Breast epithelium (tissue), 4 donors: ENCODE results near the gene MCAM. TPM values are rescaled to one million over a fixed set of nuclear protein-coding genes. Genes with fewer than 3 reads are reported as not detected.

Source experiments
- DNase-seq, 2 donors: peaks; one replicate each; pipeline ENCODE4 v3.0.0-alpha.2; 2019; ENCODE audit warnings: low spot score in 2 of 2
- H3K27ac ChIP-seq, 2 donors: fragments of 200-600 bp; sonication (generic) in 1 of 2; one replicate each; pipeline ENCODE4 v1.5.1; 2016 to 2019; ENCODE audit warnings: mild to moderate bottlenecking in 1 of 2
- H3K27me3 ChIP-seq, 2 donors: fragments of 200-600 bp; sonication (generic) in 1 of 2; one replicate each; pipeline versions ENCODE4 v1.5.1 to v1.6.0; 2017 to 2019; ENCODE audit warnings: control low read depth in 1 of 2, mild to moderate bottlenecking in 1 of 2
- H3K36me3 ChIP-seq: fragments of 200-600 bp; one replicate; pipeline ENCODE4 v1.5.1; 2019
- H3K4me1 ChIP-seq, 2 donors: fragments of 200-600 bp; sonication (generic); one replicate each; pipeline ENCODE4 v1.5.1; 2016 to 2019; ENCODE audit warnings: control low read depth in 1 of 2
- H3K4me3 ChIP-seq, 3 donors: fragments of 200-600 bp; sonication (generic); 1 replicate in 2 of 3; 2 replicates in 1 of 3; pipeline ENCODE4 v1.5.1; 2016 to 2019; ENCODE audit warnings: mild to moderate bottlenecking in 3 of 3, moderate library complexity in 2 of 3
- H3K9me3 ChIP-seq, 2 donors: fragments of 200-600 bp; sonication (generic) in 1 of 2; one replicate each; pipeline ENCODE4 v1.5.1; 2016 to 2019; ENCODE audit warnings: control low read depth in 1 of 2
- POLR2A ChIP-seq: fragments of 450-650 bp; IDR thresholded peaks from one replicate; pipeline ENCODE4 v1.6.1; 2016; ENCODE audit warnings: antibody characterized with exemption, mild to moderate bottlenecking, moderate library complexity
- POLR2AphosphoS5 ChIP-seq, 3 donors: sonication (generic); formaldehyde crosslinking; IDR thresholded peaks; one replicate each; pipeline ENCODE4 v1.6.1; 2017; ENCODE audit warnings: antibody characterized with exemption in 3 of 3
- intact Hi-C: fragments of 100-400 bp; cut with DNase I; formaldehyde crosslinking; loops from one replicate; pipeline ENCODE4 v1.15.1; 2023; ENCODE audit warnings: low total_unique reads
- total RNA-seq, 3 donors: library from RNA; depleted of rRNA; stranded (reverse); fragments of >200 nt; gene quantifications; one replicate each; pipeline ENCODE4 v1.1.0, GENCODE V29; 2016
- TF ChIP-seq, protein P1 (sequence below), 3 donors: fragments of 450-650 bp; IDR thresholded peaks; one replicate each; pipeline ENCODE4 v1.5.1; 2016 to 2017; ENCODE audit warnings: antibody characterized with exemption in 3 of 3, mild to moderate bottlenecking in 3 of 3, moderate library complexity in 3 of 3

MCAM gene
- total RNA-seq, 3 donors from 2014 or later: 170 to 1,725 (median 408) TPM

GRCh38 chr11:119306373-119306890, 10.5 kb downstream of the MCAM start:
- H3K27ac ChIP-seq: peak overlapping the region; percentile 55 to 77
- no peaks in the 10 kb centered on the region for H3K36me3 ChIP-seq
- no peaks in the 10 kb centered on the region for H3K4me1 ChIP-seq
- H3K4me3 ChIP-seq: no peak overlapping the region
- TF ChIP-seq POLR2AphosphoS5 (IDR thresholded peaks at IDR 0.05): peak in 1 of 3 donors; percentile 35
- TF ChIP-seq POLR2A: no peak
- TF ChIP-seq, protein P1, sequence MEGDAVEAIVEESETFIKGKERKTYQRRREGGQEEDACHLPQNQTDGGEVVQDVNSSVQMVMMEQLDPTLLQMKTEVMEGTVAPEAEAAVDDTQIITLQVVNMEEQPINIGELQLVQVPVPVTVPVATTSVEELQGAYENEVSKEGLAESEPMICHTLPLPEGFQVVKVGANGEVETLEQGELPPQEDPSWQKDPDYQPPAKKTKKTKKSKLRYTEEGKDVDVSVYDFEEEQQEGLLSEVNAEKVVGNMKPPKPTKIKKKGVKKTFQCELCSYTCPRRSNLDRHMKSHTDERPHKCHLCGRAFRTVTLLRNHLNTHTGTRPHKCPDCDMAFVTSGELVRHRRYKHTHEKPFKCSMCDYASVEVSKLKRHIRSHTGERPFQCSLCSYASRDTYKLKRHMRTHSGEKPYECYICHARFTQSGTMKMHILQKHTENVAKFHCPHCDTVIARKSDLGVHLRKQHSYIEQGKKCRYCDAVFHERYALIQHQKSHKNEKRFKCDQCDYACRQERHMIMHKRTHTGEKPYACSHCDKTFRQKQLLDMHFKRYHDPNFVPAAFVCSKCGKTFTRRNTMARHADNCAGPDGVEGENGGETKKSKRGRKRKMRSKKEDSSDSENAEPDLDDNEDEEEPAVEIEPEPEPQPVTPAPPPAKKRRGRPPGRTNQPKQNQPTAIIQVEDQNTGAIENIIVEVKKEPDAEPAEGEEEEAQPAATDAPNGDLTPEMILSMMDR (IDR thresholded peaks at IDR 0.05): no peak
- H3K9me3 ChIP-seq: no peaks in the 10 kb centered on the region
- intact Hi-C loops: no loop called here
- no peak for DNase-seq
- no peaks in the 10 kb centered on the region for H3K27me3 ChIP-seq

DNA sequence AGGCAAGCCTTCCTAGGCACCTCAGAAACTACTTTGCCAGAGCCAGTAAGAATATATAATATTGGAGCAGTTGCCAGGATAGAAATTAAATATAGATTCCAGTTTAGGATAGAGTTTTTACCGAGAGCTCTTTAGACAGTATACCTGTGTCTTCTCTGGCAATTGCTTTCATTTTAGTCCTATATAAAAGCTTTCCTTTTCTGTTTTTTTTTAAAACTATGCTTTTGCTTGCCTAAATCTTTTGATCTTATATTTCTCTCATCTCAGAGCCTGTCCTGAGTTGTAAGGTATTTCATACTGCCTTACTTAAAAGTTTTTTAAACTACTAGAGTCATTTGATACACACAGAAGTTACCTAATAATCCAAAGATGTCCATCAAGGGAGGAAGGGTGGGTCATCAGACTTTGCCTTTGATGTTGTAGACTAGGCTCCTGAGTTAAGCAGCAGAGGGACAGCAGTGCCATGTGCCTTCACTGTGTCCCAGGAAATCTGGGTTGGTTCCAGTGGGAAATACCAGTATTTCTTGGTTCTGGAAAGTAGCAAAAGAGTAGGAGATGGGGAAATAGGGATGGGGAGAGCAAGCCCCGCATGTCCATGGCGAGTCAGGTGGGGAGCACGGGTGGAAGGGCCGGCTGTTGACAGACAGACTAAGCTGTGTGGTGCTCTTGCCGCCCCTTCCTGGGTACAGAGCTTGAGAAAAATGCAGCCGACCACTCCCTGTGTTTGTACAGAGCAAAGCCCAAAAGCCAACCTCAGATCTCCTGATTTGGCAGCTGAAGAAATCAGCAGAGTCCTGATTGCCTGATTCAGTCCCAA, 11.2 kb downstream of the MCAM start:
- intact Hi-C loops: no loop called here
- TF ChIP-seq POLR2A: no peak
- TF ChIP-seq, protein P1 (IDR thresholded peaks at IDR 0.05): no peak
- TF ChIP-seq POLR2AphosphoS5 (IDR thresholded peaks at IDR 0.05): no peak
- H3K36me3 ChIP-seq: no peaks in the 10 kb centered on the region

GRCh38 chr11:119303227-119303718, 13.7 kb downstream of the MCAM start:
- H3K27ac ChIP-seq: no peak overlapping the region
- DNase-seq: peak in 1 of 2 donors; percentile 1
- no peak overlapping the region for H3K4me3 ChIP-seq
- H3K27me3 ChIP-seq: no peaks in the 10 kb centered on the region
- H3K9me3 ChIP-seq: no peaks in the 10 kb centered on the region
- no peaks in the 10 kb centered on the region for H3K36me3 ChIP-seq
- intact Hi-C loops: no loop called here
- TF ChIP-seq POLR2AphosphoS5 (IDR thresholded peaks at IDR 0.05) (no peak), POLR2A (no peak)
- TF ChIP-seq, protein P1 (IDR thresholded peaks at IDR 0.05): no peak
- H3K4me1 ChIP-seq: peaks cover 0 to 7% of the 10 kb centered on the region in 2 donors

More for the DNA sequence above, 11.2 kb downstream of the MCAM start:
- Histone ChIP-seq H3K27ac (peak overlapping the region; percentile 55 to 77), H3K9me3 (no peaks in the 10 kb centered on the region), H3K27me3 (no peaks in the 10 kb centered on the region), H3K4me1 (no peaks in the 10 kb centered on the region), H3K4me3 (no peak overlapping the region)
- DNase-seq: no peak

GRCh38 chr11:119300198-119300964, 16.5 kb downstream of the MCAM start:
- H3K36me3 ChIP-seq: no peaks in the 10 kb centered on the region
- no peaks in the 10 kb centered on the region for H3K27me3 ChIP-seq
- TF ChIP-seq POLR2A (no peak), POLR2AphosphoS5 (IDR thresholded peaks at IDR 0.05) (no peak)
- TF ChIP-seq, protein P1 (IDR thresholded peaks at IDR 0.05): no peak
- H3K27ac ChIP-seq: peak overlapping the region; percentile 13 to 26
- H3K4me3 ChIP-seq: no peak overlapping the region
- DNase-seq: no peak
- peaks cover 0 to 8% of the 10 kb centered on the region in 2 donors for H3K4me1 ChIP-seq
- H3K9me3 ChIP-seq: no peaks in the 10 kb centered on the region
- intact Hi-C loops: no loop called here
